ENCODE data around the gene APOBEC3F.
"Not testable (repeated sequence)": the region's sequence is repeated elsewhere in the genome, so short reads cannot be mapped to it uniquely, and the experiment has no call there.

The APOBEC3F gene

GRCh38 chr22:39028281-39028680 lies 12.4 kb upstream of the APOBEC3F start:
- no peak for DNase-seq

GRCh38 chr22:39029227-39029626 lies 11.4 kb upstream of the APOBEC3F start:
- DNase-seq: no peak

- no peak for DNase-seq
These were observed 10.0 kb upstream of the APOBEC3F start for GRCh38 chr22:39030705-39031104.

GRCh38 chr22:39031434-39032295 lies 9.0 kb upstream of the APOBEC3F start:
- not testable (repeated sequence) for DNase-seq

GRCh38 chr22:39037071-39037470 lies 3.6 kb upstream of the APOBEC3F start:
- DNase-seq: not testable (repeated sequence)

- no peak for DNase-seq
These were observed 1.1 kb upstream of the APOBEC3F start for GRCh38 chr22:39039306-39040126.

GRCh38 chr22:39040155-39040537 lies 518 bp upstream of the APOBEC3F start:
- not testable (repeated sequence) for DNase-seq

- no peak for DNase-seq
These were observed 1.2 kb downstream of the APOBEC3F start for GRCh38 chr22:39041908-39042307.

- not testable (repeated sequence) for DNase-seq
These were observed 2.4 kb downstream of the APOBEC3F start for GRCh38 chr22:39043063-39043462.

- DNase-seq: not testable (repeated sequence)
These were observed 4.5 kb downstream of the APOBEC3F start for GRCh38 chr22:39045136-39045535.

GRCh38 chr22:39049486-39049885 lies 8.8 kb downstream of the APOBEC3F start:
- DNase-seq: not testable (repeated sequence)

GRCh38 chr22:39051844-39052495 lies 11.3 kb downstream of the APOBEC3F start:
- not testable (repeated sequence) for DNase-seq

GRCh38 chr22:39055658-39056057 lies 15.0 kb downstream of the APOBEC3F start:
- DNase-seq: no peak

- not testable (repeated sequence) for DNase-seq
These were observed 20.6 kb downstream of the APOBEC3F start for GRCh38 chr22:39061290-39061689.

- DNase-seq: not testable (repeated sequence)
These were observed 21.3 kb downstream of the APOBEC3F start for GRCh38 chr22:39061951-39062350.

- not testable (repeated sequence) for DNase-seq
These were observed 23.2 kb downstream of the APOBEC3F start for GRCh38 chr22:39063904-39064303.

GRCh38 chr22:39066442-39067276 lies 26.0 kb downstream of the APOBEC3F start:
- not testable (repeated sequence) for DNase-seq

- DNase-seq: no peak
These were observed 27.5 kb downstream of the APOBEC3F start for GRCh38 chr22:39068033-39068785.

- no peak for DNase-seq
These were observed 29.5 kb downstream of the APOBEC3F start for GRCh38 chr22:39070186-39070585.

GRCh38 chr22:39072581-39072981 lies 31.9 kb downstream of the APOBEC3F start:
- DNase-seq: not testable (repeated sequence)

- no peak for DNase-seq
These were observed 33.3 kb downstream of the APOBEC3F start for GRCh38 chr22:39073981-39074380.
